ENCODE data around the gene BTN3A1. TPM values are rescaled to one million over a fixed set of nuclear protein-coding genes. Genes with fewer than 3 reads are reported as not detected.

Gene BTN3A1
- polyA plus RNA-seq, 4 donors, result 26.7 to 59.2 (median 28.0) TPM

Other genes with a start within 250 kb of the BTN3A1 start
- gene BTN3A2, start 37.1 kb upstream of the BTN3A1 start, polyA plus RNA-seq (ENCODE audit: insufficient read length in 4 of 4), result 10 to 100 TPM; 10.8 to 21.2 (median 17.0) TPM
- gene BTN2A2, start 19.2 kb upstream of the BTN3A1 start, polyA plus RNA-seq (ENCODE audit: insufficient read length in 4 of 4), result 10 to 100 TPM; 13.1 to 18.9 (median 14.8) TPM
- 10 to 100 TPM; 16.4 to 49.2 (median 17.7) TPM for gene BTN3A3, start 38.2 kb downstream of the BTN3A1 start, polyA plus RNA-seq (ENCODE audit: insufficient read length in 4 of 4)
- 10 to 100 TPM; 28.5 to 33.6 (median 31.9) TPM for gene BTN2A1, start 55.7 kb downstream of the BTN3A1 start, polyA plus RNA-seq (ENCODE audit: insufficient read length in 4 of 4)
- gene BTN1A1, start 98.0 kb downstream of the BTN3A1 start, polyA plus RNA-seq (ENCODE audit: insufficient read length in 4 of 4), result under 1 TPM; 0.15 to 0.29 (median 0.24) TPM
- gene HMGN4, start 136.1 kb downstream of the BTN3A1 start, polyA plus RNA-seq (ENCODE audit: insufficient read length in 4 of 4), result 10 to 100 TPM; 77.8 to 91.6 (median 84.0) TPM
- gene ABT1, start 194.7 kb downstream of the BTN3A1 start, polyA plus RNA-seq (ENCODE audit: insufficient read length in 4 of 4), result 10 to 100 TPM; 13.2 to 16.2 (median 15.0) TPM